Heart left ventricle (tissue), 16 donors: ENCODE data around the gene FAM53A. TPM values are rescaled to one million over a fixed set of nuclear protein-coding genes. Genes with fewer than 3 reads are reported as not detected.
A peak's percentile ranks its signal among the peaks of the same experiment; 100 is the strongest.

Experiments used
- ATAC-seq, 4 donors: fragments of 200-7000 bp; cut with Tn5 transposase; one replicate each; pipeline ENCODE4 v1.9.1; 2020 to 2022; ENCODE audit warnings: moderate library complexity in 4 of 4, mild to moderate bottlenecking in 3 of 4, moderate number of reproducible peaks in 1 of 4
- DNase-seq, 5 donors: peaks; one replicate each; pipeline ENCODE4 v3.0.0-alpha.2; 2020
- H3K27ac ChIP-seq, 12 donors: fragments of 200-600 bp; sonication (generic) in 4 of 12; one replicate each; pipeline versions ENCODE4 v1.5.0 to v1.8.0; 2016 to 2022; ENCODE audit warnings: mild to moderate bottlenecking in 2 of 12
- H3K27me3 ChIP-seq, 9 donors: fragments of 200-600 bp; sonication (generic) in 2 of 9; one replicate each; pipeline versions ENCODE4 v1.5.1 to v1.8.0; 2016 to 2022; ENCODE audit warnings: mild to moderate bottlenecking in 3 of 9
- H3K36me3 ChIP-seq, 9 donors: fragments of 200-600 bp; sonication (generic) in 2 of 9; one replicate each; pipeline versions ENCODE4 v1.5.0 to v1.8.0; 2018 to 2022; ENCODE audit warnings: mild to moderate bottlenecking in 2 of 9
- H3K4me1 ChIP-seq, 12 donors: fragments of 200-600 bp; sonication (generic) in 4 of 12; one replicate each; pipeline versions ENCODE4 v1.5.0 to v1.8.0; 2016 to 2022; ENCODE audit warnings: mild to moderate bottlenecking in 3 of 12
- H3K4me3 ChIP-seq, 12 donors: fragments of 200-600 bp; sonication (generic) in 4 of 12; one replicate each; pipeline versions ENCODE4 v1.5.0 to v1.8.0; 2017 to 2022; ENCODE audit warnings: mild to moderate bottlenecking in 9 of 12, moderate library complexity in 4 of 12
- H3K9me3 ChIP-seq, 12 donors: fragments of 200-600 bp; sonication (generic) in 4 of 12; one replicate each; pipeline versions ENCODE4 v1.5.0 to v1.8.0; 2016 to 2022; ENCODE audit warnings: mild to moderate bottlenecking in 1 of 12
- POLR2A ChIP-seq, 2 donors: fragments of 450-650 bp; IDR thresholded peaks; one replicate each; pipeline ENCODE4 v1.6.1; 2017; ENCODE audit warnings: antibody characterized with exemption in 2 of 2, mild to moderate bottlenecking in 2 of 2, moderate library complexity in 2 of 2
- WGBS, 4 donors: extraction: QIAGEN DNeasy Blood & Tissue Kit in 2 of 4; methylation state at CpG; one replicate each; pipeline versions ENCODE4 v1.1.5 to v1.1.7; 2013 to 2018; 5-methylcytosine and 5-hydroxymethylcytosine counted together
- intact Hi-C, 10 donors: fragments of 100-400 bp; cut with DNase I; formaldehyde crosslinking; loops; one replicate each; pipeline versions ENCODE4 v1.11.1 to v1.14.2; 2022
- polyA plus RNA-seq, 2 donors: library from polyadenylated mRNA; stranded (reverse); fragments of 200-250 nt; gene quantifications; one replicate each; pipeline ENCODE4 v1.2.3, GENCODE V29; 2013
- total RNA-seq, 9 donors: library from RNA; depleted of rRNA in 2 of 9; stranded (reverse); fragments of >200 nt in 2 of 9; fragmentation: NEBNext Ultra II Directional in 3 of 9; extraction: Animal tissue kit (Norgen Biotek cat#: 25700) in 3 of 9; gene quantifications; one replicate each; pipeline versions ENCODE4 v1.1.0 to v1.2.4, GENCODE V29; 2016 to 2023
- TF ChIP-seq, protein P1 (sequence below), 12 donors: fragments of 200-600 bp; sonication (generic) in 4 of 12; IDR thresholded peaks; one replicate each; pipeline versions ENCODE4 v1.5.0 to v1.8.0; 2018 to 2022; ENCODE audit warnings: antibody characterized with exemption in 12 of 12, mild to moderate bottlenecking in 5 of 12
- donor health status: ischemic (EF 13 %, LVEDD 7.1; RV severe dilation, severe dysfunction).
- donor health status: healthy with polysubstance abuse.
- donor health status: DM: no; HTN: yes; CAD: no.
- donor health status: DM: no; HTN: no; CAD: no.
- donor health status: ischemic (EF 25% LVEDD 6.9; RV normal size, moderate dysfunction).
- donor health status: ischemic (EF 25% LVEDD 5.7; RV mildly dilated, moderate dysfunction).
- donor health status: healthy.
- donor health status: DM: yes; HTN: yes; CAD: no.
- donor health status: ischemic (EF 35%, LVEDD 5.7; RV mildly dilated, moderate dysfunction).
- donor health status: nonischemic (EF 11% LVEDD 7.7; RV severe dilation, severe dysfunction).
- donor health status: DM: yes; HTN: yes; CAD: no.
- donor health status: PGD.
- donor health status: ischemic (EF 29% LVEDD 5.4; RV normal size, mild dysfunction).
- donor health status: nonischemic (EF 23%, LVEDD 6.1; RV moderate dilation, normal function).

The FAM53A gene
- total and polyA plus RNA-seq, 11 donors, result 0.42 to 2.3 (median 0.99) TPM

DNA sequence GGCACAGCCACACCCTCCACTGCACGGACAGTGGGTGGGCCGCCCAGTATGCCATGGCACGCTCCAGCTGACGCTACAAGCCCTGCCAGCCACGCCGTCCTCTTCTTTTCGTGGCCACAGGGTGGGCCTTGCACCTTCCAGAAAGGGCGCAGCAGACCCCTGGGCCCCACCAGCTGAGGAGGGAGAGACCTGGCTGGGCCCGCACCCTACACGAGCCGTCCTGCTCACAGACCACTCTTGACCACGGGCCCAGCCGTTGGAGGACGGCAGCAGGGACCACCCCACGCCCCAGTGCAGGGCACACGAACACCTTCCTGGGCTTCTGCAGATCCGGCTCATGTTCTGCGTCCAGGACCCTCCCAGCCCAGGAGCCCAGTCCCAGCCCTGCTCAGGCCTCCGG lies 27.1 kb downstream of the FAM53A start:
- H3K27ac ChIP-seq, result no peak overlapping the region
- H3K36me3 ChIP-seq, result no peaks in the 10 kb centered on the region
- no peaks in the 10 kb centered on the region for H3K9me3 ChIP-seq
- TF ChIP-seq, protein P1, sequence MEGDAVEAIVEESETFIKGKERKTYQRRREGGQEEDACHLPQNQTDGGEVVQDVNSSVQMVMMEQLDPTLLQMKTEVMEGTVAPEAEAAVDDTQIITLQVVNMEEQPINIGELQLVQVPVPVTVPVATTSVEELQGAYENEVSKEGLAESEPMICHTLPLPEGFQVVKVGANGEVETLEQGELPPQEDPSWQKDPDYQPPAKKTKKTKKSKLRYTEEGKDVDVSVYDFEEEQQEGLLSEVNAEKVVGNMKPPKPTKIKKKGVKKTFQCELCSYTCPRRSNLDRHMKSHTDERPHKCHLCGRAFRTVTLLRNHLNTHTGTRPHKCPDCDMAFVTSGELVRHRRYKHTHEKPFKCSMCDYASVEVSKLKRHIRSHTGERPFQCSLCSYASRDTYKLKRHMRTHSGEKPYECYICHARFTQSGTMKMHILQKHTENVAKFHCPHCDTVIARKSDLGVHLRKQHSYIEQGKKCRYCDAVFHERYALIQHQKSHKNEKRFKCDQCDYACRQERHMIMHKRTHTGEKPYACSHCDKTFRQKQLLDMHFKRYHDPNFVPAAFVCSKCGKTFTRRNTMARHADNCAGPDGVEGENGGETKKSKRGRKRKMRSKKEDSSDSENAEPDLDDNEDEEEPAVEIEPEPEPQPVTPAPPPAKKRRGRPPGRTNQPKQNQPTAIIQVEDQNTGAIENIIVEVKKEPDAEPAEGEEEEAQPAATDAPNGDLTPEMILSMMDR (IDR thresholded peaks at IDR 0.05), result no peak
- no peak for TF ChIP-seq POLR2A (IDR thresholded peaks at IDR 0.05)
- intact Hi-C loops, result loop anchor here in 1 of 10 donors (5.0 kb wide), 1 partner anchor 45 kb away; no protein-coding TSS in a partner anchor
- no peak overlapping the region for H3K4me3 ChIP-seq
- no peaks in the 10 kb centered on the region for H3K27me3 ChIP-seq
- WGBS, 4 donors, result 93 to 96% (median 95%) methylated on average over 17 to 19 of the region's 19 CpGs
- DNase-seq (no peak), ATAC-seq (no peak)
- H3K4me1 ChIP-seq, result no peaks in the 10 kb centered on the region

GRCh38 chr4:1656132-1656531 lies 28.0 kb downstream of the FAM53A start:
- intact Hi-C loops, result loop anchor here in 1 of 10 donors (5.0 kb wide), 1 partner anchor 44 kb away; no protein-coding TSS in a partner anchor
- no peaks in the 10 kb centered on the region for H3K27me3 ChIP-seq
- no peaks in the 10 kb centered on the region for H3K9me3 ChIP-seq
- no peak overlapping the region for H3K4me3 ChIP-seq
- H3K27ac ChIP-seq, result no peak overlapping the region
- ATAC-seq, result no peak
- no peaks in the 10 kb centered on the region for H3K4me1 ChIP-seq
- peak in 1 of 5 donors; percentile 51 for DNase-seq
- TF ChIP-seq, protein P1 (IDR thresholded peaks at IDR 0.05), result no peak
- TF ChIP-seq POLR2A (IDR thresholded peaks at IDR 0.05), result no peak
- no peaks in the 10 kb centered on the region for H3K36me3 ChIP-seq
- WGBS, 4 donors, result 93 to 94% (median 93%) methylated on average over 4 to 5 of the region's 5 CpGs

DNA sequence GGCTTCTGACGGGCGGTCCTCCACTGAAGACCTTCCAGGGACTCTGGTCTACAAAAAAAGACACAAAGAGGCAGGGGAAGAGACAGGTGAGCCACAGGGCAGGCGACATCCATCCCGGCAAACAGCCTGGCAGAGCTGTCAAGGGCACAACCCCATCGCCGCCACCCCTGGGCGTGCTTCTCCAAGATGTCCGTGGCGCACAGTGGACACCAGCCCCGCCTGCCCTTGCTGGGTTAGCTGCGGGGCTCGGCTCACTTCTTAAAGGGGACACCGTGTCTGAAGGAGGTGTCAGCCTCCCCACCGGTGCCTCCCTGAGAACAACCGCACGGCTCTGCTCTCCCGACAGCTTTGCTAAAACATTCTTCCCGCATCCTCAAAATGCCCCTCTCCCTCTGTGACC lies 28.4 kb downstream of the FAM53A start:
- H3K9me3 ChIP-seq, result no peaks in the 10 kb centered on the region
- intact Hi-C loops, result loop anchor here in 1 of 10 donors (5.0 kb wide), 1 partner anchor 43 kb away; no protein-coding TSS in a partner anchor
- no peaks in the 10 kb centered on the region for H3K4me1 ChIP-seq
- H3K27me3 ChIP-seq, result no peaks in the 10 kb centered on the region
- H3K27ac ChIP-seq, result no peak overlapping the region
- H3K36me3 ChIP-seq, result no peaks in the 10 kb centered on the region
- TF ChIP-seq, protein P1 (IDR thresholded peaks at IDR 0.05), result no peak
- TF ChIP-seq POLR2A (IDR thresholded peaks at IDR 0.05), result no peak
- no peak overlapping the region for H3K4me3 ChIP-seq
- 89 to 92% (median 92%) methylated on average over 11 to 18 of the region's 18 CpGs for WGBS, 4 donors
- DNase-seq, result no peak
- ATAC-seq, result no peak

- TF ChIP-seq, protein P1 (IDR thresholded peaks at IDR 0.05), result no peak
- TF ChIP-seq POLR2A (IDR thresholded peaks at IDR 0.05), result no peak
- no peaks in the 10 kb centered on the region for H3K36me3 ChIP-seq
- intact Hi-C loops, result loop anchor here in 1 of 10 donors (5.0 kb wide), 1 partner anchor 43 kb away; no protein-coding TSS in a partner anchor
- DNase-seq (peak in 1 of 5 donors; percentile 21), ATAC-seq (peak in 1 of 4 donors; percentile 14)
- no peaks in the 10 kb centered on the region for H3K27me3 ChIP-seq
- H3K4me1 ChIP-seq, result no peaks in the 10 kb centered on the region
- H3K9me3 ChIP-seq, result no peaks in the 10 kb centered on the region
- 92 to 97% (median 95%) methylated on average over 24 to 47 of the region's 47 CpGs for WGBS, 4 donors
- H3K4me3 ChIP-seq, result no peak overlapping the region
- no peak overlapping the region for H3K27ac ChIP-seq
Measured at GRCh38 chr4:1655081-1655480, 29.0 kb downstream of the FAM53A start.
